Left kidney (tissue), 2 donors: ENCODE data around the gene POLRMT. TPM values are rescaled to one million over a fixed set of nuclear protein-coding genes. Genes with fewer than 3 reads are reported as not detected.

ENCODE experiments used
- DNase-seq: peaks from one replicate; pipeline ENCODE4 v3.0.0-alpha.2; 2013
- polyA plus RNA-seq: library from polyadenylated mRNA; unstranded; fragments of 120-200 nt; gene quantifications from one replicate; pipeline ENCODE4 v1.2.1, GENCODE V29; 2013; ENCODE audit not compliant: insufficient read length

The POLRMT gene
- polyA plus RNA-seq, 1 donor, result 75.8 TPM

DNA sequence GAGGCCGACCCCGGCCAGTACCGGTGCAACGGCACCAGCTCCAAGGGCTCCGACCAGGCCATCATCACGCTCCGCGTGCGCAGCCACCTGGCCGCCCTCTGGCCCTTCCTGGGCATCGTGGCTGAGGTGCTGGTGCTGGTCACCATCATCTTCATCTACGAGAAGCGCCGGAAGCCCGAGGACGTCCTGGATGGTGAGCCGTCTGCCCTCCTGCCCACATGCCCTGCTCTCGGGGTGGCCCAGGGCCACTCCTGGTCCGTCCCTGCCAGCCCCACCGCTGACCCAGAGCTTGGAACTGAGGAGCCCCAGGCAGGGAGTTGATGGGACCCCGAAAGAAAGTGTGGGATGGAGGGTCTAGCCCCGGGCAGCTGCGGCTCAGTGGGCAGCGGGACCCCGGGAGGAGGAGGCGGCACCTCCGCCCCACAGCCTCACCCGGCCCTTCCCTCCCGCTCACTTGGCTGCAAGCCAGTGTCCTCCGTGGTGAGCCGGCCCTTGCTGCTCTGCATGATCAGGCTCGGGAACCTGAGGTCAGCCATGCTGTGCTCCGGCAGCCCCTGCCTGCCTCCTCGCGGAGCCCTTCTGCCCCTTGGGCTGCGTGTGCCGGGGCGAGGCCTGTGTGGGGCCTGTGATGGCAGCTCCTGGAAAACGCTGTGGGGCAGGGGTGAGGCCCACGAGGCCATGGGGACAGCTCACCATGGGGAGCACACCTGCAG, 51.8 kb downstream of the POLRMT start:
- no peak for DNase-seq

DNA sequence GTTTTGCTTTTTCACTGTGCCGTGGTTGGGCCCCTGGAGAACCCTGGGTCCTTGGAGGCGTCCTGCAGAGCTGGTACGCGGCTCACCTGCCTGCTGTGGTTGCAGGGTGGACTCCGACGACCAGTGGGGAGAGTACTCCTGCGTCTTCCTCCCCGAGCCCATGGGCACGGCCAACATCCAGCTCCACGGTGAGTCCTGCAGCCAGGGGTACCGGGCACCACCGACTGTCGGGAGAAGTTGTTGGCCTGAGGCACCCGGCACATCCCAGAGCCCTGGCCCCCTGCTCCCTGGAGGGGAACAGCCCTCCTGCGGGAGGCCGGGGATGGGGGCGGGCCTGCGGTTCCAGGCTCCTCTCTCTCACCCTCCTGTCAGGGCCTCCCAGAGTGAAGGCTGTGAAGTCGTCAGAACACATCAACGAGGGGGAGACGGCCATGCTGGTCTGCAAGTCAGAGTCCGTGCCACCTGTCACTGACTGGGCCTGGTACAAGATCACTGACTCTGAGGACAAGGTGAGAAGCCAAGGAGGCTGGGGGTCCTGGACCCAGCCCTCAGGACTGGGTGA, 53.0 kb downstream of the POLRMT start:
- DNase-seq, result no peak

DNA sequence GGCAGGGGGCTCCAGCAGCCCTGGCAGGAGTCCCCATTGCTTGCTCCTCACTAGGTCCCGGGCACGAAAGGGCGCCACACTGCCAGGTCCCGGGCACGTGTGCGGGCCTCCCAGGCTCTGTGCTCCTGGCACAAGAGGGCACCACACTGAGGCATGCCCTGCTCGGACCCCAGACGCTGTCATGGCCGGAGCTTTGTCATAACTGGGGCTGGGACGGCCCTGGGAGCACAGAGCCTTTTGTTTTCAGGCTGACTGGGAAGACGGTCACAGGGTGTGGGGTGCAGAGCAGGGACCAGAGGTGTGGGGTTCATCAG, 53.5 kb downstream of the POLRMT start:
- DNase-seq, result no peak

DNA sequence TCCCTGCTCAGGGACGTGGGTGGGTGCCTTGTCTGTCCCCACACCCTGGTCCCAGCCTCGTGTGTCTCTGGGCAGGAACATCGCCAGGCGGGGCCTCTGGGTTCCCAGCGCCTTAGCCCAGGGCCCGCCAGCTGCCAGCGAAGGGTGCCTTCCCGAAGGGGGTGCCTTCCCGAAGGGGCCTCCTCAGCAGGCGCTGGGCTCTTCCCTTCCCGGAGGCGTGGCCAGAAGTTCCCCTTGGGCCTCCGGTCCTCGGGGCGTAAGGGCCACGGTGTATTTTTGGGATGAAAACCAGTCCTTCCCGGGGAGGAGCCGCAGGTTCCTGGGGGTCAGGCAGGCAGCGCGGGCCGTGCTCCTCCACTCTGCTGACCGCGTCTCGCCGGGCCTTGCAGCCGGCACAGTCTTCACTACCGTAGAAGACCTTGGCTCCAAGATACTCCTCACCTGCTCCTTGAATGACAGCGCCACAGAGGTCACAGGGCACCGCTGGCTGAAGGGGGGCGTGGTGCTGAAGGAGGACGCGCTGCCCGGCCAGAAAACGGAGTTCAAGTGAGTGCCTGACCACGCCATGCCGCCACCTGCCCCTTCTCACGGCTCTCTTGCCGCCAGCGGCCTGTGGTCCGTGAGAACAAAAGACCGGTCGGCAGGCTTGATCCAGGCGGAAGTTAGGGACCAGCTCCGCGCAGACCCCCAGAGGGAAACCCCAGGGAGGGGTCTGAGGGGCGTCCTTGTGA, 54.1 kb downstream of the POLRMT start:
- DNase-seq, result no peak

DNA sequence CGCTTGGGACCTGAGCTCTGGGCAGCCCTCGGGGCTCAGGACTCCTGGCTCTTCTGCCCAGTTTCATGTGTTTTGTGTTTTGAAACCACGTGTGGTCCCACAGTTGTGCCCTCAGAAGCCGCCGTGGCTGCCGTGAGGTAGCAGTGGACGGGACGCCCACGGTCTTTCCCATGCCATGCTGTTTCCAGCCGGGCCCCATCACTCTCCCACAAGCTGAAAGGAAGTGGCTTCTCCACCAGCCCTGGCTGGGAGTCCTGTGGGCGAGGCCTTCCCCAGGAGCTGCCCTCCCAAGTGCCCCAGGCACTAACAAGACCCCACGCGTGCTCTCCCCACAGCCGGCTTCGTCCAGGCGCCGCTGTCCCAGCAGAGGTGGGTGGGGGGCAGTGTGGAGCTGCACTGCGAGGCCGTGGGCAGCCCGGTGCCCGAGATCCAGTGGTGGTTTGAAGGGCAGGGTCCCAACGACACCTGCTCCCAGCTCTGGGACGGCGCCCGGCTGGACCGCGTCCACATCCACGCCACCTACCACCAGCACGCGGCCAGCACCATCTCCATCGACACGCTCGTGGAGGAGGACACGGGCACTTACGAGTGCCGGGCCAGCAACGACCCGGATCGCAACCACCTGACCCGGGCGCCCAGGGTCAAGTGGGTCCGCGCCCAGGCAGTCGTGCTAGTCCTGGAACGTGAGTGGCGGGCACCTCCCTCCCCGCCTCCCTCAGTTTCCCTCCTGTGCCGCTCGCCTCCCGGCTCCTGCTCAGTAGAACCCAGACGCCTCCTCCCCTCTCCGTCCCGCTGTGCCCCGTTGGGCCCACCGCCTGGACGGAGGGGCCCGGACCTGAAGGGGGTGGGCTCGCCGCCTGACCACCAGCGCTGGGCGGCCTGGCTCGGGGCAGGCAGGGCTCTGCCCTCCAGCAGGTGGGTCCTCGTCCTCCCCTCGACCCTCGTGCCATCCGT, 55.6 kb downstream of the POLRMT start:
- DNase-seq, result no peak

DNA sequence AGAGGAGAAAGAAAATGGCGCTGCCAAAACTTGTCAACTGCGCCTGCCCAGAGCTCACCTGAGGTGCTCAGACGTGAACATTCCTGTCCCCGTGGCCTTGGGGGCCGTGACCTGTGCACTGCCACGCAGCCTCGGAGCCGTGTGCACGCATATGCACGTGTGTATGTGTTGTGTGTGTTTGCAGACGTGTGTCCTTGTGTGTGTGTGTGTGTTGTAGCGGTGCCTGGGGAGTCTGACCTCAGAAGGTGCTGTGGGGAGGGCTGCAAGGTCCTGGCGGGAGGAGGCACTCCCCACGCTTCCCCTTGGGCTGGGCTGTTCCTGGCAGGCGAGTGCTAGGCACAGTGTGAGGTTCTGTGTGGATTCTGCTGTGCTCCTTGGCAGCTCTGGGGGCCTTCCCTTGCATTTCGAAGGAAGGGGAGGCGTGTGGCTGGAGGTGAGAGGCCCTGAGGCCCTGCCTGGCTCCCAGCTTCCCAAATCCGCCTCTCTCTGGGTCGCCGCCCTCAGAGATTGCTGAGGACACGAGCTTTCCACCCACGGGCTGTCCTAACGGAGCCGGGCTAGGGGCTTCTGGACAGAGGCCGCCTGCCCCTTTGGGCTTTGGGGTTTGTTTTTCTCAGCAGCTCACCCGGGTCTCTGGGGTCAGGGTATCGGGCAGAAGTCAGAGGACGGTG, 56.4 kb downstream of the POLRMT start:
- DNase-seq, result no peak

DNA sequence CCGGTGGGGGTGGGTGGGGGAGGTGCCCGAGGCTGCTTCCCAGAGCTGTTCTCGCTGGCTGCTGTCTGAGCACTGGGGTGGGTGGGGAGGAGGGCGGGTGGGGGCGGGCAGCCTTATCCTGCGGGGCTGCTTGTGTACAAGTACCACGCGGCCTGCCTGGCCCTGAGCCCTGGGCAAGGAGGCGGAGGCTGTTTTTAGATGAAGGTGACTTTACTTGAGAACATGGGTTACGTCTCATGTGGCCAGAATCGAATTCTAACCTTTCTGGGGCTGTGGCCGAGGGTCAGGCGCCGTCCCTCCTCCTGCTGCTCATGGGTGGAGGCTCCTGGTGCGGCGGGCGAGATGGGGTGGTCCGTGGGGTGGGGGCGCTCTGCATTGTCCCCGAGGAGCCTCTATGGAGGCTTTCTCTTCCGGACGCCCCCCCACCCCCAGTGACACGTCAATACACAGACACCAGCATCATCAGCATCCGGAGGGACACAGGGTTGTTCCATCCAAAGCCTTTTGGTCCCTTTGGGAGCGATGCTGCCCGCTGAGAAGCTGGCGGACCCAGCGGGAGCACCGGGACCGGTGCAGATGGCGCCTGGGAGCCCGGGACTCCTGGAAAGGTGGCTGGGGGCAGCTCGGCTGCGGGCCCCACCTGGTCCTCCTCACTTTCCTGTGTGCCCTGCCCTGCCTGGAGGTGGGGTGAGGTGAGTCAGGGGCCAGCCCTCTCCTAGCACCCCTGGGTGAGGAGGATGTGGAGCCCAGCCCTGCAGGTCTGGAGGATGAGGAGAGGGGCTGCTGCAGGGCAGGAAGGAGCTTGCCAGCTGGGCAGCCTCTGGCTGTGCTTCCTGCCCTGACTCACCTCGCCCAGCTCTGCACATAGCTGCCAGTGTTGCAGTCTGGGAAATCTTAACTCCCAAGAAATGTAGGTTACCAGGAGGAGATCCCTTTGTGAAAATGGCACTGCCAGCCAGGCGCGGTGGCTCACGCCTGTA, 57.5 kb downstream of the POLRMT start:
- no peak for DNase-seq

DNA sequence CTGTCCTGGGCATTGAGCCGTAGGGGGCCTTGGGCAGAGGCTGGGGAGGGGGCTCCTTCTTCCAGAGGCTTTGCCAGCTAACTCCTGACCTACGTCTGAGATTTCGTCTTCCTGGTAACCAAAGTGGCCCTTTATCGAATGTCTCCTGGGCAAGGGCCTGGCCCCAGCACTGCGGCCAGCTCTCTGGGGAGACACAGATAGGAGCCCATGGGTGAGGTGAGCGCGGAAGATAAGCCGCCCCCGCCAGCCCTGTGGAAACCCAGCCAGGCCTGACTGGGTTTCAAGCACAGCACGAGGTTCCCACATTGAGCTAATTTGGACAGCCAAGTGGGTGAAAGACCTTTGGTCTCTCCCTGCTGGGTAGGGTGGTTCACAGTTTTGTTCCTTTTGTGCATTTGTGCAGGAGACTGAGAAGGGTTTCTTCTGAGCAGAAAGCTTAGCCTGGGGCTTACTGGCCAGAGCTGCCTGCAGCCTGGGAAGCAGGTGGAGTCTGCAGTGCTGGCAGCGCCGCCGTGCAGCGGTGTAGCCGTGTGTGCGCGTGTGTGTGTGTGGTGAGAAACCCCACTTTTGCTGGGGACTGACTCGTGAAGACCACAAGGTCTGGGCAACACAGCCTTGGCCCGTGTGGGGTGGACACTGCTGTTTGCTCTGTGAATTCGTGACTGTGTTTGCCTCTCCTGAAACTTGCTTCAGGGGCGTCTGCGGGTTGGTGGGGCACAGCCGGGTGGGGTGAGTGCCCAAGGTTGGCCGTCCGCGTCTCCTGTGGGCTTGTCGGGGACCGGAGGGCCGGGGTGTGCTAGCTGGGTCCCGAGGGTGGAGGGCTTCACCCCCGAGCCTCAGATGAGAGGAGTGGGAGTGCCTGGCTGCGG, 58.4 kb downstream of the POLRMT start:
- DNase-seq, result no peak

DNA sequence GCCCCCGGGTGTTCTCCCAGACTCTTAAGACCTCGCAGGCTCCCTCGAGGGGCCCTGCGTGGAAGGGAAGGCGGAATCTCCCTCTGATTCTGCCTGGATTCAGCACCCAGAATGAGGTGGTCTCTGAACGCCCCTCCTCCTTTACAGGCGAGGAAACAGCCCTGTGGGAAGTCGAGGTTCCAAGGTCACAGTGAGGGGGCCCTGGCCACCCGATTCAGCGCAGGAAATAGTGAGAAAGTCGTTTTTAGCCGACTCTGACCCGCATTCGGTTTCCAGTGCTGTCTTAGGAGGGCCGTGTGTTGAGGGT, 59.9 kb downstream of the POLRMT start:
- DNase-seq, result no peak

DNA sequence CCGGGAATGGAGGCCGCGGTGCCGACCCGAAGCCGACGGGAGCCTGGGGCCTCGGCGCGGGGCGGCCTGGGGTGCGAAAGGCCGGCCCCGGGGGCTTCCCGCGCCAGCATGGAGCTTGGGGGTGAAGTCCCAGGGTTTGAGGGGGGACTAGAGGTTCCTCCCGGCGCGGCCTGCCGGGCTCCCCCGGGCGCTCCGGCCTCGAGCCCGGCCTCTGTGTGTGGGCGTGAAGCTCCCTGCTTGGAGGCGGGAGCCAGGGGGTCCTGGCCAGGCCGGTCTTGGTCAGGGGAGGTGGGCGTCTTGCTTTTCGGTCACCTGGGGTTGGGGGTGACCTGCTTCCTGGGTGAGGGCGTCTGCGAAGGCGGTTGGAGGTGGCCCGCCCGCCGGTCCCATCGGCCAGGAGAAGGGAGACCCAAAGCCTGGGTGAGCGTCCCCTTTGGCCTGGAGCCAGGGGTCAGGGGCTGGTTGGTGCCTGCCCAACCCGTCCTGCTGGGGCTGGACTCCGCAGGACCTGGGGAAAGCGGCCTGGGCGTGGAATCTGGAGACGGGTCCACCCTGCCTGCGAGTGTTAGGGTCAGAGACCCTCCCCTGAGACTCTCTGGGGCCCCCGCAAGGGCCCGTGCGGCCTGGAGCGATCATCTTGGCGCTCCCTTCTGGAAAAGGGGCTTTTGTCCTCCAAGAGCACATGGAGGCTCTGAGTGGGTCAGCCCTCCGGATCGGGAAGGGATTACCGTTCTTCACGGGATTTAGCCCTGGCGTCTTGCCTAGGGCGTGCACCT, 60.4 kb downstream of the POLRMT start:
- no peak for DNase-seq

DNA sequence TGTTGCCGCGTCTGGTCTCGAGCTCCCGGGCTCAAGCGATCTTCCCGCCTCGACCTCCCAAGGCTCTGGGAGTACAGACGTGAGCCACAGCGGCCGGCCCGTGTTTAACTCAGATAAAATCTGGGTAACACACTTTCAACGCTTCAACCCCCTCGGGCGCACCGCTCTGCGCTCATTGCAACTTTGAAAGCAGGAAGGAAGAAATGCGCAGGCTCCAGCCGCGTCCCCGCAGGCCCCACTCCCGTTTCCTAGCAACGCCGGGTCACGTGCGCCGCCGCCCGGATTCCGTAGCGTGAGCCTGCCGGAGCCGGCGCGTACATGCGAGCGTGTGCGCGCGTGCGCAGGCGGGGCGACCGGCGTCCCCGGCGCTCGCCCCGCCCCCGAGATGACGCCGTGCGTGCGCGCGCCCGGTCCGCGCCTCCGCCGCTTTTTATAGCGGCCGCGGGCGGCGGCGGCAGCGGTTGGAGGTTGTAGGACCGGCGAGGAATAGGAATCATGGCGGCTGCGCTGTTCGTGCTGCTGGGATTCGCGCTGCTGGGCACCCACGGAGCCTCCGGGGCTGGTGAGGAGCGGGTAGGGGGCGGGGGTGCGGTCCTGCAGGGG, 61.1 kb downstream of the POLRMT start, which contains the start of gene BSG:
Gene BSG, plus strand, starts transcription at position 457 of the 603 bp plus-strand sequence. Its CDS starts 39 bp downstream, at position 496.
- DNase-seq, result peak; percentile 97

DNA sequence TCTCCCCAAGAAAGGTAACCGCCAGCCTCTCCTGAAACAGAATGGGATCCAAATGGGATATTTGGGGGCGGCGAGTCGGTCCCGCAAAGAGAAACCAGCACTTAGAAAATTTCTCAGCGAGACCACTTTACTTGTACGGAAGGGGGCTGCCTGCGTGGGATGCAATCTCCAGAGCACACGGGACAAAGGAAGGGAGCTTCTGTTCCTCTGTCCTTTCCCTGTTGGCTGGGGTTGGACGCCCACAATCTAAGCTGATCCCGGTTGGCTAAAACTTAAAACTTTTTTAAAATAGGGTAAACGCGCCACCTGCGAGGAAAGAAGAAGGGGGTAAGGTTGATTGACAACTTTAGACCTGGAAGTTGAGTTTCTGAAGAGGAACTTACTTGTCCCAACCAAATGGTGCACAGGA, 61.8 kb downstream of the POLRMT start:
- no peak for DNase-seq

DNA sequence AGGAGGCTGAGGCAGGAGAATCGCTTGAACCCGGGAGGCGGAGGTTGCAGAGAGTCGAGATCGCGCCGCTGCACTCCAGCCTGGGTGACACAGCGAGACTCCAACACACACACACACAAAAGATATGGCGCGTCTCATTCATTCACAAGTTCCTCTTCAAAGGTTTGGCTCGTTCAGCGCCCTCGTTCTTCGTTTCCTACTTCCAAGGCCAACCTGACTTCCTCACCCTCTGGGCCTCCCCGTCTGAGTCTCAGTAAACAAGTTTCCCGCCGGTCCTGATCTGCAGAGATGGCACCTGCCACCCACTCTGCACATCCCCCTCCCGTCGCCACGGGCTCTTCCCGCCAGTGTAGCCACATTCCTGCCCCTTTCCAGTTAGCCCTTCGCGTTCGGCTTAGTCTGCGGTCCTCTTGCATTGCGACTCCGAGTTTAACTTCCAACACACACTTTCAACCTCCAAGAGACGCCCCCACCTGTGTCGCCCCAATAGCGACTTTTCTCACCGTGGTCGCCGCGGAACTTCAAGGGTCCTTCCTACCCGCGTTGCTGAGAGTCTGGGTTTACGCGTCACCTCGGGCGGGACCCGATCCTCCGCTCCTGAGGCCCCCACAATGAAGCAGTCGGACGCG, 62.3 kb downstream of the POLRMT start:
- no peak for DNase-seq

DNA sequence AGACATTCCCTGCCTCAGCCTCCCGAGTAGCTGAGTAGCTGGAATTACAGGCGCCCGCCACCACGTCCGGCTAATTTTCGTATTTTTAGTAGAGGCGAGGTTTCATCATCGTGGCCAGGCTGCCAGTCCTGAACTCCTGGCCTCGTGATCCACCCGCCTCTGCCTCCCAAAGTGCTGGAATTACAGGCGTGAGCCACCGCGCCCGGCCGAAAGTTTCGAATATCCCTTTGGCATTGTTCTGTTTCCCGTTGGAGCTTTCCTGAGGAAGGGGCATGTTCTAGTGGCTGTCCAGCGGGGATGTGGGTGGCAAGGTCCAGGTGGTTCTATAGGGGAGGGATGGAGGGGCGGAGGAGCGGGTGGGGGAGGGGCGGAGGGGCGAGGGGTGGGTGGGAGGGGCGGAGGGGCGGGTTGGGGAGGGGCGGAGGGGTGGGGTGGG, 63.1 kb downstream of the POLRMT start:
- no peak for DNase-seq

DNA sequence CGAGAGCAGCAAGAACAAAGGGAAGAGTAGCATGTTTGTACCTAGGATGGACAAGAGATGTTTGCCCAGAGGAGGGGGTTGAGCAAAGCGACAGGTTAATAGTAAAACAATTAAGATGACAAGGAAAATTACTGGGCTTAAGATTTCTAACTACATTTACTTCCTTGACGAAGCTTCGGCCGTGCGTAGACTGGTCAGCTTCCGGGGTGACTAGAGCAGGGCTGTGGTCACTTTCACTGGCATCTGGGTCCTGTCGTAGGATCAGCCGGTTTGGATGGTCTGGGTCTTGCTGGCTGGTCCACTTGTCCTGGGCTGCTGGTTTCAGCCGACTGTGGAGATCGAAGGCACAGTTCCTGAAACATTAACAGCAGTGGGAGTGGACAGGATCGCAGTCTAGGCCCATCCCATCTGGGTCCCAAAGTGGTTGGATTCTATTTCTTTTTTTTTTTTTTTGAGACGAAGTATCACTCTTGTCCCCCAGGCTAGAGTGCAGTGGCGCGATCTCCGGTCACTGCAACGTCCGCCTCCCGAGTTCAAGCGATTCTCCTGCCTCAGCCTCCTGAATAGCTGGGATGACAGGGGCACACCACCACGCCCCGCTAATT, 65.9 kb downstream of the POLRMT start:
- no peak for DNase-seq
